ENCODE data around the gene MS4A10.

The MS4A10 gene

DNA sequence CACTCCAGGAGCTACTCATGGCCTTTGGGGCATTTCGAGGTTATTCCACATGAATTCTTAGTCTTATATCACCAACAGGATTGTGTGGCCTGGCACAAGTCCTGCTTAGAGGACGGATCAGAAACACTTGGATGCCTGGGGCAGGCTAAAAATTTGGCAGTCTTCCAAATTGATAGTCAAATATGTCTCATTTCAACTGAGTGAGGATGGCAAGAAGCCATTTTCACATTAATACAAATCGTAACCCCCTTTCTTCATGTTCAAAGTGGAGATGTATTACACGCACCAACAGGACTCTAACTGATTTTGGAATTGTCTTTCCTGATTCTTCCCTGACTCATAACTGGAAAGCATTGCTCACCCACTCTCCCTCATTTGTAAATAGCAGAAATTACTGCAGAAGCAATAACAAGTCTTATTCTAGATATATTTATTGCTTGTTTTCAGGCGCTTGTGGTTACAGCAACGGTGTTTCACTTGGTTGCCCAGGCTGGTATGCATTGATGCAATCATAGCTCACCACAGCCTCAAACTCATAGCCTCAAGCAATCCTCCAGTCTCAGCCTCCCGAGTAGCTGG is 46.5 kb downstream of the MS4A10 start:
- DNase-seq: no peak

- DNase-seq: no peak
Observed at GRCh38 chr11:60834742-60835533, 49.8 kb downstream of the MS4A10 start.

DNA sequence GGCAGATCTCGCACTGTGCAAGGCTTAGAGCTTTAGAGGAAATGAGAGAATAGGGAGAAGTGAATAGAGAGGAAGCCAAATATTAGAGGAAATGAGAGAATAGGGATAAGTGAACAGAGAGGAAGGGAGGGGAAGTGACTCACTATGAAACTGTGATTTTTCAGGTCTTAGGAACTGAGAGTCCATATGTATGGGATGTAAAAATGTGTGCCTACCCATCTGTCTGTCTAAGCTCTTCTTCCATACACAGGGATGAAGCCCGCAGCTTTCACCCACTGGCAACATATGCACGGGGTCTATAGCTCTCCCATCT is 50.4 kb downstream of the MS4A10 start:
- DNase-seq: no peak

DNA sequence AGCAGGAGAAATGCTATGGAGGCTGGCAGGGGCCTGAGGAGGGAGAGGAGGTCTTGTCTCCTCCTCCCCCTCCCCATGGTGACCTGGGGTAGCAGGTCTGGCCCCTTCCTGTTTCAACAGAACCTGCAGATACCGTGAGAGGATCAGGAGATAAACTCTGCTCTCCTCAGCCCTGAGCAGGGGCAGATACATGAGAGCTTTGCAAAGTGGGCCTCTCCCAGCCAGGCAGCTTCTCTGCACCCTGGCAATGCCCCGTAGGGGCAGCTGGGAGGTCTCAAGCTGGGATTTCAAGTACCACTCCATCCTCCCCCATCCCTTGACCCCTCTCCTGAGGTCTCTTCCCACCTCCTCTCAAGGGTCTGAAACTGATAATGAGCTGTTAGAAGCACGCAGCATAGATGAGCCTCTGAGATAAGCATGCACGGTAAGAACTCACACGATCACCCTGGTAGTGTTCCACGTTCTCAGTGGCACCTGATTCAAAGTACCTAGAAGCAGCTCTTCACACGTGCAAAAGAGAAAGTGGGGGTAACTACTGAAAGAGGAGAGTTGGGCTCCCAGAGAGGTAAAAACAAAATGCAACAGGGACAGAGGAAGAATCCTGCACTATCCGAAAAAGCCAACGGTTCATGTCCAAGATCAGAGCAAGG is 51.9 kb downstream of the MS4A10 start:
- no peak for DNase-seq

GRCh38 chr11:60838132-60838531 is 53.0 kb downstream of the MS4A10 start:
- no peak for DNase-seq

- DNase-seq: no peak
Observed at GRCh38 chr11:60840470-60841430, 55.6 kb downstream of the MS4A10 start.

DNA sequence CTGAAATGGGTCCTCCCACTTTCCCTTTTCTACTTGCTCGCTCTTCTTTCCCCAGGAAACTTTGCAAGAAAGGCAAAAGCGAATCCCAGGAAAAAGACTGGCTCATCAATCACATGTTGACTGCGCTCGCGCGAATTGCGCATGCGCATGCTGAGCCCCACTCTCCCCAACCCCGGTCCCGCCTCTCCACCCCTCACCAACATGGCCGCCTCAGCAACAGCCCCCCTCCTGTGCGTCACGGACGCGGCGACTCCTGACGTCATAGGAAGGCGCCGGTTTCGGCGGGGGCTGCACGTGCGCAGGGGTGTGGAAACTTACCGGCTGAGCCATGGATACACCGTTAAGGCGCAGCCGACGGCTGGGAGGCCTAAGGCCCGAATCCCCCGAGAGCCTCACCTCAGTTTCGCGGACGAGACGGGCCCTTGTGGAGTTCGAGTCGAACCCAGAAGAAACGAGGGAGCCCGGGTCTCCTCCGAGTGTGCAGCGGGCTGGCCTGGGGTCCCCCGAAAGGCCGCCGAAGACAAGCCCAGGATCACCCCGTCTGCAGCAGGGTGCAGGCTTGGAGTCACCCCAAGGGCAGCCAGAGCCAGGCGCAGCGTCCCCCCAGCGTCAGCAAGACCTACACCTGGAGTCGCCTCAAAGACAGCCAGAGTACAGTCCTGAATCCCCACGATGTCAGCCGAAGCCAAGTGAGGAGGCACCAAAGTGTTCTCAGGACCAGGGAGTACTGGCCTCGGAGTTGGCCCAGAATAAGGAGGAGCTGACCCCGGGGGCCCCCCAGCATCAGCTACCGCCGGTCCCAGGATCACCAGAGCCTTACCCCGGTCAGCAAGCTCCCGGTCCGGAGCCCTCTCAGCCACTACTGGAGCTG is 56.9 kb downstream of the MS4A10 start, which contains the start of gene CCDC86:
TSS of gene CCDC86 (plus strand) at position 317 of the 871 bp plus-strand sequence. CDS start at position 329, 12 bp downstream.
- peak; percentile 99 for DNase-seq

DNA sequence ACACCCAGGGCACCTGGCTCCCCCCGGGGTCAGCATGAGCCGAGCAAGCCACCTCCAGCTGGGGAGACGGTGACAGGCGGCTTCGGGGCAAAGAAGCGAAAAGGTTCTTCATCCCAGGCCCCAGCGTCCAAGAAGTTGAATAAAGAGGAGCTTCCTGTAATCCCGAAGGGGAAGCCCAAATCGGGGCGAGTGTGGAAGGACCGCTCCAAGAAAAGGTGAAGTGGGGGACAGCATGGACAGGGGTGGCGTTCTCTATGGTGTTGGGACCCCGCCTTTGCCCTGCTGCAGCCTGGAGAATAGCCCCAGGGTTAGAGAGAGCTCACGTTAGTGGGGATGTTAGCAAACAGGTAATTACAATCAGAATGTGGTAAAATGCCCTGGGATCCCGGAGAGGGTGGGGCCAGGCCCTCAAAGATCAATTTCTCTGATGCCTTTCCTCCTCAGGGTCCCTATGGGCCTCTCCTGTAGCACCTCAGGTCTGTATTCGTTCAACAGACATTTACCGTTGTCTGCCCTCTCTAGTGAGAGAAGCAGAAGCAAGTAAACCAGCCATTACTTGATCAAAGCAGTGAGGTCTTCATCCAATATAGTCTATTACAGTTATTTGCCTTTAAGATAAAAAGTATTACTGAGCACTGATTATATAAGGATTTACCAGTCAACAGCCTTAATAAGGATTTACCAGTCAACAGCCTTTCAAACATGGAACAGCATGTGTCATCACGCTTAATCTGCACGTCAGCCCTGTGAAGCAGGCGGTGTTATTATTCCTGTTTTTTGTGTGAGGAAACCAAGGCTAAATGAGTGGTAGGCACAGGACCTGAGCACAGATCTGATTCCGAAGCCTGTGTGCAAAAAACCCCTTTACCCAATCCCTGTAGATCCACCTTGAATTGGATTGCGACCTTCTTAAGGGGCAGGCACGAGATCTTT is 57.8 kb downstream of the MS4A10 start:
- no peak for DNase-seq

- DNase-seq: no peak
Observed at GRCh38 chr11:60844045-60844869, 59.1 kb downstream of the MS4A10 start.

- DNase-seq: no peak
Observed at GRCh38 chr11:60844870-60845221, 59.7 kb downstream of the MS4A10 start.

DNA sequence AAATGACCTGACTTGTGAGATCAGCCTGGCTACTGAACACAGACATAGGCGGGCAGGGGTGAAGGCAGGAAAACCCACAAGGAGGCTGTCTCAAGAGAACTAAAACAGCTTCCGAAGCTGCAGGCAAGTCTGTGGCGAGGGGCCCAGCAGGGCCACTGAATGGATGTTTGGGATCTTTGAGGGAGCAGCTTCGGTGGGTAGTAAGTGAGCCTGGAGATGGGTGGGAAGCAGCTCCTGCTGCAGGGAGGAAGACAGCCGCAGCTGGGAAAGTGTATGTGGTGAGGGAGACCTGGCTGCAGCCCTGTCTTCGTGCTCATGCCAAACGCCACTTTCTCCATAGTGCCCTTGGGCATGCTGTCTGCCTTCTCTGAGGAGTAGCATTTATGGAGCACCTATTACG is 60.2 kb downstream of the MS4A10 start:
- DNase-seq: no peak

DNA sequence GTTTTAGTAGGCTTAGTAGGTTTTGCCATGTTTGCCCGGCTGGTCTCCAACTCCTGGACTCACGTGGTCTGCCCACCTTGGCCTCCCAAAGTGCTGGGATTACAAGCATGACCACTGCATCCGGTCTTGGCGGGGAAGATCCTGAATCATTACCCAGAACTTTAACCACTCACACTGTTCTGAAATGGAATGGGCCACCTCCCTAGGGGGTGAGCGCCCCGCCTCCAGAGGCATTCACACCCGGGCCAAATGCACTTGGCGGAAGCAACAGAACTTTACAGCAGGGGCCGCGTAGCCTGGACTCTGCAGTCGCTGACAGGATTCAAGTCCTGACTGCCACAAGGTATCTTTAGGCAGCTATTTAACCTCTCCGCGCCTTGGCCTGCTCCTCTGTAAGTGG is 62.1 kb downstream of the MS4A10 start:
- no peak for DNase-seq

- DNase-seq: no peak
Observed at GRCh38 chr11:60847896-60848295, 62.8 kb downstream of the MS4A10 start.

GRCh38 chr11:60848714-60849151 is 63.6 kb downstream of the MS4A10 start:
- no peak for DNase-seq

DNA sequence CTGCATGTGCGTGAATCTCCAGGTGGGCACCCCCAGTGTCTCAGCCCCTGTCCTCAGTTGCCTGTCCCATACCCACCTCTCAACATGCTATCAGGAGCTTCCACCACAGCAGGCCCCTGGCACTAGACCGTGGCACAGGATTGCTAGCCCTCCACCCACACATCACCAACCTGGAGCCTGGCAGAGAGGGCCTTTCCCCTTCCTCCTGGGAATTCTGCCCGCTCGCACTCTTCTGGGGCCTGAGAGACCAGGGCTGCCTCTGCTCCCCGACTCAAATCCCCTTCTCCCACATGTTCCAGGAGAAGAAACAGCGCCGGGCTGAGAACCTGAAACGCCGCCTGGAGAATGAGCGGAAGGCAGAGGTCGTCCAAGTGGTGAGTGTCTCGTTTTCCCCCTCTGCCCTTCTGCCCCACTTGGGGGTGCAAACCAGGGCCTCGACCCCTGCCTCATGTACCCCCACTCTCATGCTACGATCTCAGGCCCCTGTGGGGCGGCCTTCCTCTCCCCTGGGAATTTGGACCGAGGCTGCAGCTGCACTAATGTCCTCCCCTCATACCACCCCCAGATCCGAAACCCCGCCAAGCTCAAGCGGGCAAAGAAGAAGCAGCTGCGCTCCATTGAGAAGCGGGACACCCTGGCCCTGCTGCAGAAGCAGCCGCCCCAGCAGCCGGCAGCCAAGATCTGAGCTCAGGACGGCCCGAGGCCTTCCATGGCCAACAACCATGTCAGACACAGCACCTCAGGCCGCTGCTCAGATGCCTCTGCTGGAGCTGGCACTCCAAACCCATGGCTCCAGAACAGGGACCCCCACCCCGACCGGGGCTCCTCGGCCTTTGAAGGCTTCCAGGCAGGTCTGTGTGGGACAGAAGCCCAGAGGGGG is 64.7 kb downstream of the MS4A10 start:
- no peak for DNase-seq
